Measurements from ENCODE around the gene HK1.
"Not testable (repeated sequence)": the region's sequence is repeated elsewhere in the genome, so short reads cannot be mapped to it uniquely, and the experiment has no call there.

Gene HK1

DNA sequence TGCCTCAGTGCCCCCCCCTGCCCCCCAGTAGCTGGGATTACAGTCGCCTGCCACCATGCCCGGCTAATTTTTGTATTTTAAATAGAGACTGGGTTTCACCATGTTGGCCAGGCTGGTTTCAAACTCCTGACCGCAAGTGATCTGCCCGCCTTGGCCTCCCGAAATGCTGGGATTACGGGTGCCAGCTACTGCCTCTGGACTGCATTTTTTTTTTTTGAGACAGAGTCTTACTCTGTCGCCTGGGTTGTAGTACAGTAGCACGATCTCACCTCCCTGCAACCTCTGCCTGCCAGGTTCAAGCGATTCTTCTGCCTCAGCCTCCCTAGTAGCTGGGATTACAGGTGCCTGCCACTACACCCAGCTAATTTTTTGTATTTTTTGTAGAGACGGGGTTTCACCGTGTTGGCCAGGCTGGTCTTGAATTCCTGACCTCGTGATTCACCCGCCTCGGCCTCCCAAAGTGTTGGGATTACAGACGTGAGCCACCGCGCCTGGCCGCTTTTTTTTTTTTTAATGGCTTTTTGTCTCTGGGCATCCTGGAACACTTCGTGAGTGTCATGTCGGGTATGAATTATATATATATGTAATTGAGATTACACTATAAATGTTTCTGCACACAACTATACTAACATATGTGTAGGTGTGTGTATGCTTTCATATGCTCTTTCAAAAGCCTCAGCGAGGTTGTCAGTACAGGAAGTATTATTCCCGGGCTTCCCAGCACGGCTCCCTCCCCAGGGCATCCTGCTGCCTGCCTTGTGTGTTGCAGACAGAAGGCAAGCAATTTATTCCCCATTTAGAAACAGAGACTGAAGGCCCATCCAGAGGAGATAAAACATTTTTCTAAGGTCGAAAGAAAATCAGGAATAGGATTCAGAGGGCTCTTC is 47.6 kb downstream of the HK1 start:
- not testable (repeated sequence) for FAIRE-seq
- peak; percentile 48 for DNase-seq (ENCODE audit: insufficient read length, low spot score)

GRCh38 chr10:69326692-69327091 is 48.4 kb downstream of the HK1 start:
- no peak for DNase-seq (ENCODE audit: insufficient read length, low spot score)
- no peak for FAIRE-seq

DNA sequence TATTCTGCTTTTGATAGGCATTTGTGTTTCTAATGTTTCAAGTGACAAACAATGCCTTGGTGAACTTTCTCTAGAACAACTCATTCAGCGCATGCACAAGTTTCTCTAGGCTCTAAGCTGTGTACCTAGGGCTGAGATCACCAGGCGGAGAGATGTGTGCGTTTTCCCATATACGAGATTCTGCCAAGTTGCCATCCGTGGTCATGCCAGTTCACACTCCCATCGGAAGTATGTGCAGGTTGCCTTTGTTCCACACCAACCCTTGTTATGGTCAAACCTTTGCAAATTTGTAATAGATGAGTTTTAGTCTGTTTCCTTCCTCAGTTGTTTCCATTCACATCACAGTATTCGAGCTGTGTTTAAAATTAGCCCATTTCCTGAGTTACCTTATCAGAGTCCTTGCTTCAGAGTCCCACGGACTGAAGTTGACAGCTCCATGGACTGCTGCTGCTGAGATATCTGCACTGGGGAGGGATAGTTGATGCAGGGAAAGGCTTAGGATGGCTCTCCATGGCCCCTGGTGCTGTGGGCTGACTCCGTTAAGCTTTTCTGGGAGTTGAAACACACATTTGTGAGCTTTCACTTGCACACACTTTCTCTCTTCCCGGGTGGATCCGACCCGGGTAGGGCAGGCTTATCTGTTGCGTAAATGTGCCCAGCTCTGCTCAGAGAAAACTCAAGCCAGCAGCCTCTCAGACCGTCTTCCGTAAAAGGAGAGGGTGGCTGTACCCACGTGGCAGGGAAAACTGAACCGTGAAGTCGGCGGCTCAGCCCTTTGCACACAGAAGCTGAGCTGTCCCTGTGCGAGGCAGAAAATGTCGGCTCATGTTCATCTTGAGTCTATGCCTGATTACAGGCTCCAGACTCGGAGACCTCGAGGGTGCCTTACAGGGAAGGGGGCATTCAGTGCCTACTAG is 49.4 kb downstream of the HK1 start:
- no peak for DNase-seq (ENCODE audit: insufficient read length, low spot score)
- FAIRE-seq = no peak

GRCh38 chr10:69328380-69328735 is 50.1 kb downstream of the HK1 start:
- DNase-seq (ENCODE audit: insufficient read length, low spot score) (no peak), FAIRE-seq (no peak)

DNA sequence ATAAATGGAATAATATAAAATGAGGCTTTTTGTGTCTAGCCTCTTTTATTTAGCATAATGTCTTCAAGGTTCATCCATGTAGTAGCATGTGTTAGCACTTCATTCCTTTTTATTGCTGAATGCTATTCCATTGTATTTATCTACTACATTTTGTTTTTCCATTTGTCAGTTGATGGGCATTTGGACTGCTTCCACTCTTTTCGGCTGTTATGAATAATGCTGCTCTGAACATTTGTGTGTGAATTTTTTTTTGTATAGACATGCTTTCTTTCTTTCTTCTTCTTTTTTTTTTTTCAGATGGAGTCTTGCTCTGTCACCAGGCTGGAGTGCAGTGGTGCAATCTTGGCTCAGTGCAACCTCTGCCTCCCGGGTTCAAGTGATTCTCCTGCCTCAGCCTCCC is 50.6 kb downstream of the HK1 start:
- DNase-seq (ENCODE audit: insufficient read length, low spot score) = not testable (repeated sequence)

DNA sequence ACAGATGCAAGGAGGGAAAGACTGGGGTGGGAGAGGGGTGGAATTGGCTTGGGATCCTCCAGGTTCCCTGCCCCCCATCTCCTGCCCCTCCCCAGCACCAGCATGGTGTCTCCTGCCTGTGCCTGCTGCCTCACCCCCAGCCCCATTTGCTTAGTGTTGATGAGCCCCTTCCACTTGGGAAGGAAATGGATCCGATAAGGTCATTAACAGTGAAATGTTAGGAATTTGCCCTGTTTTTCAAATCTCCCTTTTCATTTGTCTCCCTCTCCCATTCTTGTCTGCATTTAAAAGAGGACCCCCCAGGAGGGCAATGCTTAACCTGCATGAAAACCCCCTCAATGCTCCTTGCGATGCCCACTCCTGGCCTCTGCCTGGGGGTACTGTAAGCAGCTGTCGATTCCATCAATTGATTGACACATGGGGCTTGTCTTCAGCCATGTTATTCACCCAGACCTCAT is 51.5 kb downstream of the HK1 start:
- no peak for FAIRE-seq
- no peak for DNase-seq (ENCODE audit: insufficient read length, low spot score)

More for the DNA sequence above, 50.6 kb downstream of the HK1 start:
- not testable (repeated sequence) for FAIRE-seq

- no peak for DNase-seq (ENCODE audit: insufficient read length, low spot score)
- no peak for FAIRE-seq
Measured at GRCh38 chr10:69331161-69331560, 52.9 kb downstream of the HK1 start.

GRCh38 chr10:69332278-69333010 is 54.1 kb downstream of the HK1 start:
- no peak for DNase-seq (ENCODE audit: insufficient read length, low spot score)
- FAIRE-seq = no peak

DNA sequence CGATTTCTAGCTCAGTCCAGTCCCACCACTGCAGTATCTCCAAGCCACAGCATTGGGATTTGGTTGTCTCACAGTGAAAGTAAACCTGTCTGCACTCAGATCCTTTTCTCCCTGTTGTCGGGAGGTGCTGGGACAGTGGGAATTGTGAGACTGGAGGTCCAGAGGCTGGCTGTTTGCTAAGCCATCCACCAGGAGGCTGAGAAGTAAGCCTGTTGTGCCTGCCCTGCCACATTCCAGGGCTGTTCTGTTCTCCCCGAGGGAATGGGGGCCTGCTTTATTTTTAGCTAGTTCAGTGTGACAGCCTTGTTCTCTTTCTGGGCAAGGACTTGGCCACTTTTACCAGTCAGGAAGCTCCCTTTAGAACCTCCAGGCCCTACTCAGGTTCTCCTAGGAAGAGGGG is 54.9 kb downstream of the HK1 start:
- FAIRE-seq = no peak

GRCh38 chr10:69333865-69334301 is 55.6 kb downstream of the HK1 start:
- FAIRE-seq; DNase-seq (ENCODE audit: insufficient read length, low spot score): not testable (repeated sequence)

More for the DNA sequence above, 54.9 kb downstream of the HK1 start:
- DNase-seq (ENCODE audit: insufficient read length, low spot score) = no peak

- FAIRE-seq (no peak), DNase-seq (ENCODE audit: insufficient read length, low spot score) (no peak)
Measured at GRCh38 chr10:69334302-69335062, 56.2 kb downstream of the HK1 start.

DNA sequence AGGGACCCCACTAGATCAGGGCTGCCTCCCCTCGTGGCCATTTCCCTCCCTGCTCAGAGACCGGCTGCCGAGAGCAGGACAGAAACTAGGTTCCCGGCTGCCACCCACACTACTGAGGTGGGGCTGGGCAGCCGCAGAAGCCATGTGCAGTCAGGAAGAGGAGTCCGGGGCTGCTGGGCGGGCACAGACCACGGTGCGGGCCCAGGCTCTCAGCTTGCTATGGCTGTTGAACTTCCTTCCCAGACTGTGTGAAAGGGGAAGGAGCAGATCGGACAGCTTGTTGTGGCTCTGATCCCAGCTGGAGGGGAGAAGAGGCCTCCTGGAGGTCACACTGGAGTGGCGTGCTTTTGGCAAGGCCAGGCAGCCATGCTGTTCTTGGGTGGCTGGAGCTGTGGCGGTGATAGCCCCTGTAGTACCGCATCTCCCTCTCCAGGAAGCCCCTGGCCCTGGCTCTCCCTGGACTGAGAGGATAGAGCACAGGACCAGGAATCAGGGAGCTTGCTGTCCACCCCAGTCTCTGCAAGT is 56.8 kb downstream of the HK1 start:
- no peak for FAIRE-seq
- no peak for DNase-seq (ENCODE audit: insufficient read length, low spot score)

DNA sequence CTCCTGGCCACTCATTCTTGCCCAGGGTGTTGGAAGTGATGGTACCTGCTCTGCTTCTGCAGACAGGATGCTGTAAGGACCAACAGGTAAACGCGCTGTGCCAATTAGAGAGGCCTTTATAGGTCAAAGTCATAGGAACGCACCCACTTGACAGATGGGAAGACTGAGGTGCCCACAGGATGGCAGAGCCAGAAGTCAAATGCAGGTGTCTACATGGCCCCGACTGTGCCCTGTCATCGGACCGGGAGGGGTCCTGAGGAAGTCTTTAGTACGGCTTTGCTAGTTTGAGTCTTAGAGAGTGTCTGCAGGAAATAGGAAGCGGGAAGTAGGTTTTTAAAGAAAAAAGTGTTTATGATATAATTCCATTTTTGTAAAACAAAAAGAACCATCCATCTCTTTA is 57.3 kb downstream of the HK1 start:
- FAIRE-seq = no peak
- DNase-seq (ENCODE audit: insufficient read length, low spot score) = no peak

GRCh38 chr10:69336952-69337295 is 58.6 kb downstream of the HK1 start:
- no peak for FAIRE-seq
- no peak for DNase-seq (ENCODE audit: insufficient read length, low spot score)

DNA sequence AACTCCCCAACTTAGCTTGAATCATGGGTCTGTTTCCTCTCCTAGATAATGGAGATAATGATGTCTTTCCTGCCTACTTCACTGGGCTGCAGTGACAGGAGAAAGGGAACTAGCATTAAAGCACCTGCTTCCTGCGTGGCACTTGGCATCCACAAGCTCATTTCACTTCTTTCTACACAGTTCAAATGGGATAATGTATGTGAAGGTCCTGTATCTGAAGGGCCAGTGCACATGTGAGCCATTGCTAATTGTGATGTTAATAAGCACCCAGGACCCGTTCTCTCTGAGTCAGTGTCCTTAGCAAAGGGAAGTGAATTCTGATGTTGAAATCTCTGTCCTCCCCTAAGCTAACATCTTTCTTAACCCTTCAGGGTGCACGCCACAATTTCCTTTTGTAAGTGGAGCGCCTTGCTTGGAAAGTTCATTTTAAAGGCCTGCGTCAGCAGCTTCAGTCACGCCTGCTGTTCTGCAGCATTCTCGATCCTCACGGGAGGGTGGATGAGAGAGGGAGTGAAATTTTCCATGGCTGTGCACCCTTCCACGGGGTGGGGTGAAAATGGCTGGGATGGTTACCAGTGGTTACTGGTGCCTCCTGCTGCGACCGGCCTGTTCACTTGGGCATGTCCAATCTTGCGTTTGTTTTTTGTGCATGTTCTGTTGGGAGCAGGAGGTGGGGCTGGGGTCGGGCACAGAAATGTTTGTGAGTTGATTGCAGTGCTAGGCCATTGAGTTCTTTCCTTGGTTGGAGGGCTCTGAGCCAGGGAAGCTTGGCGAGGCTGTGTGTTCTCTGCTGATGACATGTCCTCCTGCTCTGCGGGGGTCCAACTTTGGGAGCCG is 59.2 kb downstream of the HK1 start:
- FAIRE-seq = no peak
- DNase-seq (ENCODE audit: insufficient read length, low spot score) = no peak

DNA sequence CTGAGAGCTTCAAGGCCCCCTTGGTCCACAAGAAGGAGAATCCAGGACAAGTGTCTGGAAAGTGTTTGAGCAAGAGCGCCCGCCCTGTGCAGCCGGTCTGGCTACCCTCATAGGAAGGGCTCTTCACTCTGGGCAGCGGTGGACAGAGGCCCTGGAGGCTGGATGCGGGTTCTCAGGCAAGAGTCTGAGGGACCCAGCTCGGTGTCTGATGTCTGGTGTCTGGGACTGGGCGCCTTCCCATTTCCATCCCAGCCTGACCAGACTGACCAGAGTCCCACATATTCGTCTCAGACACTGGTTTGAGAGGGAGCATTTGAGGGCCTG is 59.8 kb downstream of the HK1 start:
- no peak for FAIRE-seq
- DNase-seq (ENCODE audit: insufficient read length, low spot score) = no peak

DNA sequence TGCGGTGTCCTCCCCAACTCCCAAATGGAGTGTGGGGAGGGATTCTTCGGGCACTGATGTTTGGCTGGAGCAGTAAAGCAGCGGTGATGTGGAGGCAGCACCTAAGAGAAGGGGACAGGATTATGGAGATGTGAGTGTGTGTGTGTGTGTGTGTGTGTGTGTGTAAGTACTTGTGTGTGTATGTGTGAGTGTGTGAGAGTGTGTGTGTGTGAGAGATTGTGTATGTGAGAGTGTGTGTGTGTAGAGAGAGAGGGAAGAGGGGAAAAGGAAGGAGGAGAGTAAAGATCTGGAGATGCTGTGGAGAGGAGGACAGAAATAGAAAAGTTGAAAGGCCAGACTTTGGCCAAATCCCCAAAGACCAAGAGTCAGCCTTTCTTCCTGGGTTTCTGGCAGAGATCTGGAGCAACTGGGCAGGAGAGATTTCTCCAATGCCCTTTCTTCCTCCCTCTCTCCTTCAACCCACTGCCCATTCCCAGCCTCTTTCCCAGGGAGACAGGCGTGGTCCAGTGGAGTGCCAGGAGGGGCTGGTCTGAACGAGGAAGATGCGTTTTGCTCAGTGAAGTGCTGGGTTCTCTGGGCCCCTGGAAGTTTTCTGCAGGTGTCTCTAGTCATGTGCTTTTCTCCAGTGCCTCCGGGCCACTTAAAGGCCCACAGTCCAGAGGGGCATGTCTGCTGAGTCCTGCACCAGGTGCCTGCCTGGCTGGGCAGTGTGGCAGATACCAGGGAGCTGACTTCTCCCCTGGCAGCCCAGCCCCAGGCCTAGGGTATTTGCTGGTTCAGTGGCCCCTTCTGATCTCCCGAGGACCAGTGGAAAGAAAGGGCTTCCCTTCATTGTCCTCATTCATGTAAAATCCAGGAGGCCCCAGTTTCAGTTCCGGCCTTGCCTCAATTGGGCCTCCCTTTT is 60.5 kb downstream of the HK1 start:
- FAIRE-seq (no peak), DNase-seq (ENCODE audit: insufficient read length, low spot score) (no peak)

DNA sequence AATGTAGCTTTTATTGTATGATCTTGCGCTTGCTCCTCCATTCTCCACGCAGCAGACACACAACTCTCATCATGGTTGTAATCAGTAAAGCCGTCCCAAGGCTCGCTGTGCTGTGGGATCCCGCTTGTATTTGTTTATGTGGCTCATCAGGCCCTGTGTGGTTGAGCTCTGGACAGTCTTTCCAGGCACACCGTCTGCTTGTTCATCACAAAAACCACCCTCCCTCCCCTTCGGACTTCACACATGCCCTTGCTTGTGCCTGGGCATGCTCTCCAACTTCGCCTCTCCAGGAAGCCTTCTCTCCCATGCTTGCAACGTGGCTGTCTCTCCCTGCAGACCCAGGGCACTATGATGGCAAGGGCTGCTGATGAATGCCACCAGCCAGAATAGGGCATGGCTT is 62.4 kb downstream of the HK1 start:
- FAIRE-seq (no peak), DNase-seq (ENCODE audit: insufficient read length, low spot score) (no peak)
